Right lobe of liver (tissue), 4 donors: ENCODE data around the gene KMT2E.

Source experiments
- CTCF ChIP-seq, 4 donors: fragments of 200-600 bp in 3 of 4; fragments of 450-650 bp in 1 of 4; IDR thresholded peaks; one replicate each; pipeline versions ENCODE4 v1.5.1 to v1.8.0; 2016 to 2022; ENCODE audit warnings: antibody characterized with exemption in 4 of 4, mild to moderate bottlenecking in 2 of 4
- POLR2A ChIP-seq: fragments of 450-650 bp; IDR thresholded peaks from one replicate; pipeline ENCODE4 v1.6.1; 2017; ENCODE audit warnings: antibody characterized with exemption, mild to moderate bottlenecking
- donor health status: DM: no; HTN: no; CAD: no.
- donor health status: DM: no; HTN: no; CAD: no.
- donor health status: DM: no; HTN: yes; CAD: no.

- no peak for TF ChIP-seq CTCF (IDR thresholded peaks at IDR 0.05)
- TF ChIP-seq POLR2A, result no peak
Observed at GRCh38 chr7:104985259-104985617, 28.8 kb upstream of the KMT2E start.
